Lung (tissue), 12 donors: ENCODE data around the gene ZNF326. TPM values are rescaled to one million over a fixed set of nuclear protein-coding genes. Genes with fewer than 3 reads are reported as not detected.

Experiments used
- ATAC-seq: fragments of 200-7000 bp; cut with Tn5 transposase; one replicate; pipeline ENCODE4 v1.9.1; 2020; ENCODE audit warnings: moderate number of reproducible peaks; ENCODE audit not compliant: insufficient read depth, low FRiP score
- DNase-seq, 3 donors: peaks; one replicate each; pipeline ENCODE4 v3.0.0-alpha.2; 2013 to 2017
- H3K27ac ChIP-seq, 2 donors: one replicate each; pipeline ENCODE4 v1.5.1; 2013; ENCODE audit warnings: mild to moderate bottlenecking in 2 of 2, moderate library complexity in 2 of 2, control low read depth in 1 of 2, inconsistent platforms in 1 of 2, low read depth in 1 of 2, low read length in 1 of 2
- H3K27me3 ChIP-seq, 3 donors: one replicate each; pipeline ENCODE4 v1.5.1; 2013; ENCODE audit warnings: low read length in 2 of 3; ENCODE audit not compliant: control insufficient read depth in 3 of 3, insufficient read depth in 3 of 3
- H3K36me3 ChIP-seq, 4 donors: one replicate each; pipeline ENCODE4 v1.5.1; 2013; ENCODE audit warnings: low read length in 4 of 4, mild to moderate bottlenecking in 1 of 4, moderate library complexity in 1 of 4; ENCODE audit not compliant: control insufficient read depth in 4 of 4, insufficient read depth in 4 of 4
- H3K4me1 ChIP-seq, 5 donors: one replicate each; pipeline ENCODE4 v1.5.1; 2013; ENCODE audit warnings: low read length in 5 of 5, mild to moderate bottlenecking in 2 of 5, moderate library complexity in 1 of 5; ENCODE audit not compliant: control insufficient read depth in 5 of 5, insufficient read depth in 5 of 5
- H3K4me3 ChIP-seq: one replicate; pipeline ENCODE4 v1.5.1; 2013; ENCODE audit warnings: mild to moderate bottlenecking, control low read depth, moderate library complexity
- H3K9ac ChIP-seq, 2 donors: one replicate each; pipeline ENCODE4 v1.5.1; 2013; ENCODE audit warnings: low read length in 2 of 2, control low read depth in 1 of 2; ENCODE audit not compliant: insufficient read depth in 1 of 2
- H3K9me3 ChIP-seq, 4 donors: one replicate each; pipeline ENCODE4 v1.5.1; 2013; ENCODE audit warnings: low read length in 3 of 4, mild to moderate bottlenecking in 1 of 4, moderate library complexity in 1 of 4; ENCODE audit not compliant: control insufficient read depth in 4 of 4, insufficient read depth in 3 of 4
- WGBS, 2 donors: extraction: QIAGEN DNeasy Blood & Tissue Kit; methylation state at CpG; one replicate each; pipeline ENCODE4 v1.1.7; 2013; 5-methylcytosine and 5-hydroxymethylcytosine counted together
- polyA plus RNA-seq, 2 donors: library from polyadenylated mRNA; stranded (reverse); fragments of 200-250 nt; gene quantifications; one replicate each; pipeline ENCODE4 v1.2.1, GENCODE V29; 2013
- total RNA-seq, 2 donors: library from RNA; depleted of rRNA in 1 of 2; stranded (reverse); fragments of >200 nt in 1 of 2; gene quantifications; one replicate each; pipeline ENCODE4 v1.2.1, GENCODE V29; 2014 to 2021
- TF ChIP-seq, protein P1 (sequence below): IDR thresholded peaks from 2 replicates; pipeline ENCODE4 v1.5.1; 2012; ENCODE audit warnings: mild to moderate bottlenecking; ENCODE audit errors: control extremely low read depth, extremely low read depth
- donor health status: control.
- donor health status: control.
- donor health status: Bipolar disorder and iron deficiency.
- donor health status: healthy.
- donor health status: DM: yes; HTN: yes; CAD: no.

Gene ZNF326
- total and polyA plus RNA-seq, 4 donors = 7.2 to 47.1 (median 13.8) TPM

DNA sequence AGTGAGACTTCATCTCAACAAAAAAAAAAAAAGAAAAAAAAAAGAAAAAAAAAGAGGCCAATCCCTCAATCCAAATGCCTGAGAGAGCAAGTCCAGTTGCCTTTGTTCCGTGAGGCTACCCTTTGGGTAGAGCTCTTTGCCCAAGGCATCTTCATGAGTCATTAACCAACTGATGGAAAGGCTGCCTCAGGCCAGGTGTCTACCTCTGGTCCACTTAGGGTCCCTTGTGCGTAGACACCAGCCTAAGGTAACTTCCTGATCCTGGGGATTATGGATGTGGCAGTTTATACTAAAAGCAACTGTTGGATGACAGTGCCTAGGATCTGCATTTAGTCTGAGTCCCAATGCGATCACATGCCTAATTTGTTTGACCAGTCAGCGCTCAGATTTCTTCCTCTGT lies 20.7 kb upstream of the ZNF326 start:
- H3K27ac ChIP-seq = no peak overlapping the region
- no peaks in the 10 kb centered on the region for H3K27me3 ChIP-seq
- H3K9me3 ChIP-seq = no peaks in the 10 kb centered on the region
- H3K36me3 ChIP-seq = no peaks in the 10 kb centered on the region
- H3K9ac ChIP-seq = no peak overlapping the region
- no peak for ATAC-seq
- no peak for DNase-seq
- 95 to 96% methylated on average over 4 of the region's 4 CpGs for WGBS, 2 donors
- TF ChIP-seq, protein P1, sequence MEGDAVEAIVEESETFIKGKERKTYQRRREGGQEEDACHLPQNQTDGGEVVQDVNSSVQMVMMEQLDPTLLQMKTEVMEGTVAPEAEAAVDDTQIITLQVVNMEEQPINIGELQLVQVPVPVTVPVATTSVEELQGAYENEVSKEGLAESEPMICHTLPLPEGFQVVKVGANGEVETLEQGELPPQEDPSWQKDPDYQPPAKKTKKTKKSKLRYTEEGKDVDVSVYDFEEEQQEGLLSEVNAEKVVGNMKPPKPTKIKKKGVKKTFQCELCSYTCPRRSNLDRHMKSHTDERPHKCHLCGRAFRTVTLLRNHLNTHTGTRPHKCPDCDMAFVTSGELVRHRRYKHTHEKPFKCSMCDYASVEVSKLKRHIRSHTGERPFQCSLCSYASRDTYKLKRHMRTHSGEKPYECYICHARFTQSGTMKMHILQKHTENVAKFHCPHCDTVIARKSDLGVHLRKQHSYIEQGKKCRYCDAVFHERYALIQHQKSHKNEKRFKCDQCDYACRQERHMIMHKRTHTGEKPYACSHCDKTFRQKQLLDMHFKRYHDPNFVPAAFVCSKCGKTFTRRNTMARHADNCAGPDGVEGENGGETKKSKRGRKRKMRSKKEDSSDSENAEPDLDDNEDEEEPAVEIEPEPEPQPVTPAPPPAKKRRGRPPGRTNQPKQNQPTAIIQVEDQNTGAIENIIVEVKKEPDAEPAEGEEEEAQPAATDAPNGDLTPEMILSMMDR = no peak
- H3K4me3 ChIP-seq = no peak overlapping the region
- H3K4me1 ChIP-seq = peaks cover 0 to 2% (median 0%) of the 10 kb centered on the region in 5 donors

DNA sequence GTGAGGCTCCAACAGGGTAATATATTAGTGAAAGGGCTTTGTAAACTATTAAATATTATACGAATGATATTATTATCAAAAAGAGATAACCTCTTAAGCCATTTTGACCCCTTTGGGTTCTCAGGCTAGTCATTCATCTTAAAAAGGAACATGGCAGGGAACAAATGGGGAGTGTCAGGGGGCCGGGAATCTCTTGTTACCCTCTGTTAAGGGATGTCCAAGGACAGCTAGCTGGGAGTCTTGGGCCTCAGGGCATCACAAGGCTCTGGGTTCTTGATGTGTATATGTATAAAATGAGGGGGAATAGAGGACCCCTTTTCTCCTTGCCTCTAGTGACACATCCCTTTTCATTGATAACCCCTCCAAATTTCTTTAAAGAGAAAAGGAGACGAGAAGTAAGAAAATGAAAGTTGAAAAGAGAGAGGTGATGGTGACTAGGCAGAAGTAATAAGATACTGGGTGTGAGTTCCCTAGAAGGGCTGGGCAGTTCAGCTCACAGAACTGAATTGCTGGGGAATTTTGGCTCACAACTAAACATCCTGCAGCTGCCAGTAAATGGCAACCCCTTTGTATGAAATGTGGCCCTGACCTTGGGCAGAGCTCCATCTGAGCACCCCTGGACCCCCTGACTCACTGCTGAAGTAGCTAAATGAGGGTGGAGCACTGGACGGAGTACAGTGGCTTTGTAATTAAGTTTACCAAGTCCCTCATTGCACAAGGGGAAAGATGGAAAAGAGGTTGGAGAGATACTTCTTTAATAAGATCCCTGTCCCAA lies 20.0 kb upstream of the ZNF326 start:
- whole genome bisulfite sequencing, 2 donors = 66 to 74% methylated on average over 4 of the region's 4 CpGs
- Histone ChIP-seq H3K4me3 (no peak overlapping the region), H3K27ac (no peak overlapping the region), H3K4me1 (peaks cover 0 to 2% (median 0%) of the 10 kb centered on the region in 5 donors), H3K9ac (no peak overlapping the region), H3K27me3 (no peaks in the 10 kb centered on the region), H3K9me3 (no peaks in the 10 kb centered on the region), H3K36me3 (no peaks in the 10 kb centered on the region)
- no peak for DNase-seq
- no peak for ATAC-seq
- TF ChIP-seq, protein P1 = no peak

DNA sequence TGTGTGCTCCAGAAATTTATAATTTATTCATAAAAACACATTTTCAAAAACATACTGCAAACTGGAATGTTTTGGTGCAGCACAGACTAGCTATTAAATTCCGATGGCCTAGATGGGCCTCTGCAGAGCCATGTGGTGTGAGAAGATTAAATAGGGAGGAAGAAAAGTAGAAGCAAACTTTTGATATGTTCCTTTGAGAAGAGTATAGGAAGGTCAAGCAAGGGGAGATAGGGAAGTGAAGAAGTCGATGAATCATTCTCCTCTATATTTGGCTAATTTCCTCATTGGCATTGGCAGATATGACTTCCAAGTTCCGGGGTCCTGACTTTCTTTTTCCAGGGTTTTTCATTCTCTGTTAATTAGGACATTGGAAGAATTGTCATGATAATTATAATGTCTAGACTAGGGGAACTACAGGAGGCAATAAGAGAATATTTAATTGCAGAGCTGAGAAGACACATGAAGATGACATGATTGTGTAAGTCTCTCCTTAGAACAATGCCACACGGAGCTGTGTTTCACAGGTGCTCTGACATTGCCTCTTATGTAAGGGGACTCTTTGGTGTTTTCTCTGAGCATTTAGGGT lies 19.3 kb upstream of the ZNF326 start:
- no peak for DNase-seq
- H3K4me1 ChIP-seq = no peaks in the 10 kb centered on the region
- no peaks in the 10 kb centered on the region for H3K36me3 ChIP-seq
- TF ChIP-seq, protein P1 = no peak
- no peaks in the 10 kb centered on the region for H3K27me3 ChIP-seq
- no peak overlapping the region for H3K4me3 ChIP-seq
- WGBS, 2 donors = 34 to 59% methylated on average over 4 of the region's 4 CpGs
- H3K9me3 ChIP-seq = no peaks in the 10 kb centered on the region
- no peak overlapping the region for H3K9ac ChIP-seq
- no peak overlapping the region for H3K27ac ChIP-seq
- no peak for ATAC-seq
